ENCODE results near the gene OTX1. TPM values are rescaled to one million over a fixed set of nuclear protein-coding genes. Genes with fewer than 3 reads are reported as not detected.

OTX1 gene
- total and polyA plus RNA-seq, 2 of the 8 experiments (the other 6 are each of a cell fraction or from before 2014, with no cell fraction given), result 0.24 to 3.3 TPM

DNA sequence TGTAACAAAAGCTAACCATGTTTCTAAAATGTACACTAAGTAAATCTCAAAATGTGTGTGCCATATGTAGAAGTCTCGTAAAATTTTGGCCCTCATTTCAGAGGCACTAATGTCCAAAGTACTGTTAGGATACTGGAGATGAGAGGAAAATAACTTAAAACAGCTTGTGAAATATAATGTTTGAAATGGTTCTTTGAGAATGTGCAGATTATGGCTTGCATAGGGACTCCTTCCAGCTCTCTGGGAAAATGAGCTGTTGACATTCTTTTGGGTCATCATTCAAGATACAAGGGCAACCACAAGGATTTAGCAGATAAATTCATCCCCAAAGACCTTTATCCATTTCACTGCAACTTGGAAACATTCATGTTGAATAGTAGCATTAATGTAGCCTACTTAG is 38.1 kb upstream of the OTX1 start:
- Histone ChIP-seq H3K18ac (ENCODE audit: extremely low read depth, low read length) (no peak overlapping the region), H3K56ac (replicated peaks; ENCODE audit: insufficient read length, low read depth, low read length) (no peak overlapping the region), H2BK15ac (ENCODE audit: low read length) (no peak overlapping the region), H4K20me1 (replicated peaks in 1 of 2; ENCODE audit: control insufficient read depth in 1 of 2, insufficient read depth in 2 of 2, low read length in 2 of 2) (no peaks in the 10 kb centered on the region), H2BK20ac (ENCODE audit: low read length) (no peak overlapping the region), H4K91ac (replicated peaks; ENCODE audit: insufficient read length, low read length) (no peak overlapping the region), H3K23ac (ENCODE audit: insufficient read length) (no peak overlapping the region), H3K27ac (ENCODE audit: low read depth, low read length) (no peak overlapping the region), H3K9ac (replicated peaks in 1 of 4; ENCODE audit: extremely low read depth in 1 of 4, low read depth in 3 of 4, low read length in 3 of 4) (no peak overlapping the region), H2BK120ac (replicated peaks; ENCODE audit: low read depth, low read length) (no peak overlapping the region), H3K4me3 (ENCODE audit: extremely low read depth in 1 of 4, insufficient read depth in 2 of 4, low read depth in 3 of 4, low read length in 4 of 4) (no peak overlapping the region), H3K9me3 (ENCODE audit: insufficient read depth in 2 of 2, low read depth in 1 of 2, low read length in 1 of 2) (no peaks in the 10 kb centered on the region), H3K4me1 (replicated peaks in 1 of 4; ENCODE audit: control insufficient read depth in 3 of 4, insufficient read depth in 4 of 4, low read length in 3 of 4) (peaks cover 0 to 8% (median 3%) of the 10 kb centered on the region in 4 experiments; a peak in 3 of 7 replicates), H2AK5ac (ENCODE audit: low read depth, low read length) (no peak overlapping the region), H2AFZ (ENCODE audit: low read length) (no peak overlapping the region), H2BK12ac (ENCODE audit: low read depth, low read length) (no peak overlapping the region), H3K4me2 (ENCODE audit: insufficient read depth in 1 of 2, low read depth in 2 of 2, low read length in 2 of 2) (no peak overlapping the region), H4K8ac (ENCODE audit: extremely low read depth, insufficient read depth, low read length) (no peak overlapping the region), H3K79me2 (ENCODE audit: control insufficient read depth in 1 of 2, insufficient read depth in 2 of 2, low read length in 2 of 2) (no peaks in the 10 kb centered on the region), H3K4ac (replicated peaks; ENCODE audit: insufficient read length, low read depth, low read length) (no peak overlapping the region), H3K14ac (ENCODE audit: insufficient read length) (no peak overlapping the region), H3K27me3 (replicated peaks in 1 of 4; ENCODE audit: control insufficient read depth in 3 of 4, extremely low read depth in 1 of 4, insufficient read depth in 3 of 4, low read length in 3 of 4) (no peaks in the 10 kb centered on the region), H2BK5ac (ENCODE audit: low read depth, low read length) (no peak overlapping the region), H3K36me3 (ENCODE audit: control insufficient read depth in 2 of 4, insufficient read depth in 4 of 4, low read length in 3 of 4) (no peaks in the 10 kb centered on the region), H3K79me1 (ENCODE audit: low read depth, low read length) (no peaks in the 10 kb centered on the region), H4K5ac (ENCODE audit: insufficient read length, low read depth, low read length) (no peak overlapping the region), H3K23me2 (ENCODE audit: low read depth, low read length) (no peaks in the 10 kb centered on the region)
- FAIRE-seq (no peak), DNase-seq (ENCODE audit: low read depth in 1 of 2, low spot score in 2 of 2) (no peak)
- TF ChIP-seq, protein P1, sequence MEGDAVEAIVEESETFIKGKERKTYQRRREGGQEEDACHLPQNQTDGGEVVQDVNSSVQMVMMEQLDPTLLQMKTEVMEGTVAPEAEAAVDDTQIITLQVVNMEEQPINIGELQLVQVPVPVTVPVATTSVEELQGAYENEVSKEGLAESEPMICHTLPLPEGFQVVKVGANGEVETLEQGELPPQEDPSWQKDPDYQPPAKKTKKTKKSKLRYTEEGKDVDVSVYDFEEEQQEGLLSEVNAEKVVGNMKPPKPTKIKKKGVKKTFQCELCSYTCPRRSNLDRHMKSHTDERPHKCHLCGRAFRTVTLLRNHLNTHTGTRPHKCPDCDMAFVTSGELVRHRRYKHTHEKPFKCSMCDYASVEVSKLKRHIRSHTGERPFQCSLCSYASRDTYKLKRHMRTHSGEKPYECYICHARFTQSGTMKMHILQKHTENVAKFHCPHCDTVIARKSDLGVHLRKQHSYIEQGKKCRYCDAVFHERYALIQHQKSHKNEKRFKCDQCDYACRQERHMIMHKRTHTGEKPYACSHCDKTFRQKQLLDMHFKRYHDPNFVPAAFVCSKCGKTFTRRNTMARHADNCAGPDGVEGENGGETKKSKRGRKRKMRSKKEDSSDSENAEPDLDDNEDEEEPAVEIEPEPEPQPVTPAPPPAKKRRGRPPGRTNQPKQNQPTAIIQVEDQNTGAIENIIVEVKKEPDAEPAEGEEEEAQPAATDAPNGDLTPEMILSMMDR (IDR thresholded peaks at IDR 0.05; ENCODE audit: control extremely low read depth in 1 of 3, insufficient read depth in 1 of 3, low read depth in 1 of 3, low read length in 3 of 3), result no peak
- TF ChIP-seq BACH1 (IDR thresholded peaks at IDR 0.05; ENCODE audit: low read length) (no peak), MAFK (IDR thresholded peaks at IDR 0.05; ENCODE audit: low read depth, low read length) (no peak), ASH2L (IDR thresholded peaks at IDR 0.05; ENCODE audit: low read length) (no peak), CTBP2 (IDR thresholded peaks at IDR 0.05; ENCODE audit: borderline replicate concordance, insufficient read depth, insufficient read length, low read length) (no peak), SRF (IDR thresholded peaks at IDR 0.05; ENCODE audit: low read depth, low read length) (no peak), TBP (IDR thresholded peaks at IDR 0.05; ENCODE audit: low read depth, low read length) (no peak), RAD21 (IDR thresholded peaks at IDR 0.05 in 1 of 2, conservative IDR thresholded peaks at IDR 0.05 in 1 of 2; ENCODE audit: low read depth in 2 of 2, low read length in 2 of 2) (no peak), CEBPB (IDR thresholded peaks at IDR 0.05; ENCODE audit: low read depth, low read length) (no peak), ZNF274 (IDR thresholded peaks at IDR 0.05; ENCODE audit: borderline replicate concordance, extremely low read depth, low read length) (no peak), JUN (IDR thresholded peaks at IDR 0.05; ENCODE audit: low read depth, low read length) (no peak), KDM1A (IDR thresholded peaks at IDR 0.05; ENCODE audit: borderline replicate concordance, low read length) (no peak)
- WGBS, 2 experiments (ENCODE audit: extremely low coverage in 1 of 2, insufficient coverage in 1 of 2, insufficient read length in 1 of 2, insufficient replicate concordance in 2 of 2, low coverage in 1 of 2, low lambda C conversion rate in 2 of 2, missing lambda C conversion rate in 1 of 2), result 87% methylated on average over 1 of the region's 1 CpG; no CpG with 5 or more reads in 1 of the 2 experiments
- ChIA-PET POLR2A (ENCODE audit: partially characterized antibody) (interaction anchor here (1.1 kb wide), 1 partner anchor 26 kb away, joined by 3 read pairs; no protein-coding TSS in a partner anchor), CTCF (ENCODE audit: partially characterized antibody) (interaction anchor here (0.6 to 1.4 kb wide), 5 partner anchors 11 to 1134 kb away, joined by 3 to 4 read pairs (median 3); no protein-coding TSS in a partner anchor)

Measured in H1 (cell line).